Chondrocyte (in vitro differentiated cells): ENCODE measurements around the gene ARHGAP11A. TPM values are rescaled to one million over a fixed set of nuclear protein-coding genes. Genes with fewer than 3 reads are reported as not detected.
A peak's percentile ranks its signal among the peaks of the same experiment; 100 is the strongest.

ENCODE experiments used
- DNase-seq: peaks from one replicate; pipeline ENCODE4 v3.0.0; 2021; ENCODE audit warnings: mixed read lengths, low spot score
- H3K27ac Mint-ChIP-seq: one replicate; pipeline ENCODE4 v1.8.0; 2021; ENCODE audit warnings: mild to moderate bottlenecking, moderate library complexity, mixed read lengths; ENCODE audit not compliant: unreplicated experiment
- H3K27me3 Mint-ChIP-seq: 2 replicates; pipeline ENCODE4 v1.8.0; 2021; ENCODE audit warnings: low read depth, mixed read lengths
- H3K36me3 Mint-ChIP-seq: 2 replicates; pipeline ENCODE4 v1.8.0; 2021; ENCODE audit warnings: low read depth, mixed read lengths
- H3K4me1 Mint-ChIP-seq: 2 replicates; pipeline ENCODE4 v1.8.0; 2021; ENCODE audit warnings: low read depth, mild to moderate bottlenecking, mixed read lengths
- H3K4me3 Mint-ChIP-seq: one replicate; pipeline ENCODE4 v1.8.0; 2021; ENCODE audit warnings: mild to moderate bottlenecking, moderate library complexity, mixed read lengths; ENCODE audit not compliant: unreplicated experiment
- H3K9me3 Mint-ChIP-seq: 2 replicates; pipeline ENCODE4 v1.8.0; 2021; ENCODE audit warnings: low read depth, mixed read lengths
- total RNA-seq: library from RNA; stranded (reverse); gene quantifications from 3 replicates; pipeline ENCODE4 v1.2.1, GENCODE V29; 2021
- TF ChIP-seq, protein P1 (sequence below): fragments of 200-600 bp; sonication (generic); IDR thresholded peaks from 2 replicates; pipeline ENCODE4 v1.5.0; 2021; ENCODE audit warnings: antibody characterized with exemption, mild to moderate bottlenecking, moderate library complexity

Gene ARHGAP11A
- total RNA-seq, 1 donor from 2014 or later: 14.5 TPM

DNA sequence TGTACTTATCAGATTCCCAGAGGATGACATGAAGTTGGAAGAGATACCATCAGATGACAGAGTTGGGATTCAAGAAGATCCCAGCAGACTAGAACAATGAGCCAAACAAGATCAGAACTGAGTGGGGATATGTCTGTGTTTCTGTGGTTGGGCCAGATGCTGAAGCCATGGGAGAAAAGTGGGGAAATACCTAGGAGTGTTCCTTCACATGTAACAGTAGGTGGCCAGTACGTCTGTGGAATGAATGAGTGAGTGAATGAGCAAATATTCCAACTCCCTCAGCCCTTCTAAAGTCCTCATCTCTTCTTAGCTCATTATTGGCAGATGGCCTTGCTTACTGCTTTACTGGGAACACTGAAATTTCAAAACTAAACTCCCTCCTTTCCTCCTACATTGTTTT is 70.3 kb downstream of the ARHGAP11A start:
- Mint-ChIP-seq H3K27me3 (no peaks in the 10 kb centered on the region), H3K36me3 (peaks cover 1% of the 10 kb centered on the region), H3K4me3 (no peak overlapping the region), H3K9me3 (no peaks in the 10 kb centered on the region), H3K4me1 (peaks cover 49% of the 10 kb centered on the region), H3K27ac (no peak overlapping the region)
- DNase-seq: no peak
- TF ChIP-seq, protein P1, sequence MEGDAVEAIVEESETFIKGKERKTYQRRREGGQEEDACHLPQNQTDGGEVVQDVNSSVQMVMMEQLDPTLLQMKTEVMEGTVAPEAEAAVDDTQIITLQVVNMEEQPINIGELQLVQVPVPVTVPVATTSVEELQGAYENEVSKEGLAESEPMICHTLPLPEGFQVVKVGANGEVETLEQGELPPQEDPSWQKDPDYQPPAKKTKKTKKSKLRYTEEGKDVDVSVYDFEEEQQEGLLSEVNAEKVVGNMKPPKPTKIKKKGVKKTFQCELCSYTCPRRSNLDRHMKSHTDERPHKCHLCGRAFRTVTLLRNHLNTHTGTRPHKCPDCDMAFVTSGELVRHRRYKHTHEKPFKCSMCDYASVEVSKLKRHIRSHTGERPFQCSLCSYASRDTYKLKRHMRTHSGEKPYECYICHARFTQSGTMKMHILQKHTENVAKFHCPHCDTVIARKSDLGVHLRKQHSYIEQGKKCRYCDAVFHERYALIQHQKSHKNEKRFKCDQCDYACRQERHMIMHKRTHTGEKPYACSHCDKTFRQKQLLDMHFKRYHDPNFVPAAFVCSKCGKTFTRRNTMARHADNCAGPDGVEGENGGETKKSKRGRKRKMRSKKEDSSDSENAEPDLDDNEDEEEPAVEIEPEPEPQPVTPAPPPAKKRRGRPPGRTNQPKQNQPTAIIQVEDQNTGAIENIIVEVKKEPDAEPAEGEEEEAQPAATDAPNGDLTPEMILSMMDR: no peak

DNA sequence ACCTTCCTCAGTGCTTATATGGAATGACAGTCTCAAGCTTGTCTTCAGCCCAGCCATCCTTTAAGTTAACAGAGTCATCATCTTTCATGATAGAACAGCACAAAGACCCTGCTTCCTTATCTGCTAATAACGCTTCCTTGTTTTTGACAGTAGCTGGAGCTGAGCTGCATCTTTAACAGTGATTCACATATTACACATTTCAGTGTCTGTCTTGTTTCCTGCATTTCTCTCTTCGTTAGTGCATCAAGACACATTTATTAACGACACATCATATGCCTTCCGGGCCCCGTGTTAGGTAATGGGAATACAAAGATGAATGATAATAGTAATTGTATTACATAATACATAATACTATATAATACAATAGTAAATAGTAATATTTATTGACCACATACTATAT is 72.3 kb downstream of the ARHGAP11A start:
- DNase-seq: no peak
- Mint-ChIP-seq H3K27ac (peak overlapping the region; percentile 81), H3K9me3 (no peaks in the 10 kb centered on the region), H3K4me1 (peaks cover 40% of the 10 kb centered on the region), H3K27me3 (no peaks in the 10 kb centered on the region), H3K4me3 (no peak overlapping the region), H3K36me3 (peaks cover 1% of the 10 kb centered on the region)
- TF ChIP-seq, protein P1: no peak

DNA sequence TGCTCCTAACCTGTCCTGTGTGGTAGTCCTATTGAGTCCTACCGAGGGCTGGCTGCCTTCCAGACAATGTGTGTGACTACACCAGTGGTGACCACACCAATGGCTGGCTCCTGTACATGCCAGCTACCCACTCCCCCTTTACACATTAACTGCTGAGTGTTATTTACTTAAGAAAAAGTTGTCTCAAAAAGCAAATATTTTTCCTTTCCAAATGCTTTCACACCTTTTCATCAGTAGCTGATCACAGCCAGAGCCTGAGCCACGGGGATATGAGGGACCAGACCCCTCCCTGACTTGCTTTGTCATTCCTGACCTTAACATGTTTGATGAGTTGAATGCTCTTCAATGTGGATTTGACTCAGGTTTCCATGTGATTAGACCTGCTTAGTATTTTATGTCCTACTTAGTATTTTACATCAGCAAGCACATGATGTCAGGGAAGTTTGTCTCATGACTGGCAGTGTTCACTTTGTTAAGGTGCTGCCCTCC is 72.9 kb downstream of the ARHGAP11A start:
- no peak for DNase-seq
- H3K9me3 Mint-ChIP-seq: no peaks in the 10 kb centered on the region
- H3K4me1 Mint-ChIP-seq: peaks cover 34% of the 10 kb centered on the region
- no peaks in the 10 kb centered on the region for H3K27me3 Mint-ChIP-seq
- H3K4me3 Mint-ChIP-seq: no peak overlapping the region
- peaks cover 1% of the 10 kb centered on the region for H3K36me3 Mint-ChIP-seq
- TF ChIP-seq, protein P1: no peak
- H3K27ac Mint-ChIP-seq: peak overlapping the region; percentile 81

Other genes with a start within 250 kb of the ARHGAP11A start
- 1.3 to 2.0 TPM (median 1.7 TPM) in 3 replicates for gene GOLGA8K, start 212.2 kb upstream of the ARHGAP11A start, total RNA-seq
- 2.5 to 5.1 TPM (median 2.8 TPM) in 3 replicates for gene GOLGA8O, start 159.9 kb upstream of the ARHGAP11A start, total RNA-seq
- gene GOLGA8N, start 22.0 kb upstream of the ARHGAP11A start, total RNA-seq: 6.8 to 17.8 TPM (median 7.8 TPM) in 3 replicates
- gene SCG5, start 26.2 kb downstream of the ARHGAP11A start, total RNA-seq: 1.3 to 2.6 TPM (median 2.5 TPM) in 3 replicates
- gene GREM1, start 102.5 kb downstream of the ARHGAP11A start, total RNA-seq: 142 to 227 TPM (median 151 TPM) in 3 replicates